CD4-positive, alpha-beta T cell treated with Interferon gamma for 1 hour (primary cell): ENCODE measurements around the gene CDHR1.
A peak's percentile ranks its signal among the peaks of the same experiment; 100 is the strongest.
"Not testable (repeated sequence)": the region's sequence is repeated elsewhere in the genome, so short reads cannot be mapped to it uniquely, and the experiment has no call there.

Experiments used
- DNase-seq: peaks from one replicate; pipeline ENCODE4 v3.0.0-alpha.2; 2020

The CDHR1 gene

GRCh38 chr10:84175436-84175835 is 18.9 kb upstream of the CDHR1 start:
- no peak for DNase-seq

- no peak for DNase-seq
Measured at GRCh38 chr10:84176351-84176750, 18.0 kb upstream of the CDHR1 start.

GRCh38 chr10:84176836-84177474 is 17.4 kb upstream of the CDHR1 start:
- DNase-seq = no peak

- DNase-seq = peak; percentile 70
Measured at GRCh38 chr10:84177541-84178141, 16.7 kb upstream of the CDHR1 start.

- no peak for DNase-seq
Measured at GRCh38 chr10:84178160-84178609, 16.2 kb upstream of the CDHR1 start.

- peak; percentile 57 for DNase-seq
Measured at GRCh38 chr10:84179059-84179710, 15.2 kb upstream of the CDHR1 start.

GRCh38 chr10:84180386-84180785 is 14.0 kb upstream of the CDHR1 start:
- not testable (repeated sequence) for DNase-seq

- no peak for DNase-seq
Measured at GRCh38 chr10:84181631-84182030, 12.7 kb upstream of the CDHR1 start.

- no peak for DNase-seq
Measured at GRCh38 chr10:84184517-84184916, 9.8 kb upstream of the CDHR1 start.

- no peak for DNase-seq
Measured at GRCh38 chr10:84185526-84186175, 8.7 kb upstream of the CDHR1 start.

GRCh38 chr10:84188815-84189214 is 5.5 kb upstream of the CDHR1 start:
- no peak for DNase-seq

GRCh38 chr10:84190621-84191020 is 3.7 kb upstream of the CDHR1 start:
- no peak for DNase-seq

- DNase-seq = no peak
Measured at GRCh38 chr10:84191106-84191505, 3.2 kb upstream of the CDHR1 start.

- no peak for DNase-seq
Measured at GRCh38 chr10:84193327-84193726, 1.0 kb upstream of the CDHR1 start.

GRCh38 chr10:84193846-84194423 is 402 bp upstream of the CDHR1 start:
- no peak for DNase-seq

- DNase-seq = no peak
Measured at GRCh38 chr10:84195044-84195830, 900 bp downstream of the CDHR1 start.

GRCh38 chr10:84196083-84196482 is 1.7 kb downstream of the CDHR1 start:
- DNase-seq = no peak

GRCh38 chr10:84196941-84197340 is 2.6 kb downstream of the CDHR1 start:
- no peak for DNase-seq

GRCh38 chr10:84197643-84198042 is 3.3 kb downstream of the CDHR1 start:
- no peak for DNase-seq

- no peak for DNase-seq
Measured at GRCh38 chr10:84198206-84198915, 4.0 kb downstream of the CDHR1 start.

GRCh38 chr10:84200537-84201243 is 6.4 kb downstream of the CDHR1 start:
- no peak for DNase-seq
